ENCODE measurements around the gene CD300LD. TPM values are rescaled to one million over a fixed set of nuclear protein-coding genes. Genes with fewer than 3 reads are reported as not detected.

Gene CD300LD
- total RNA-seq: not detected in 2 replicates

GRCh38 chr17:74592087-74592990 is at the start of gene CD300LD:
TSS of gene CD300LD (minus strand) at chr17:74592283. CDS start at chr17:74592202, 81 bp downstream.

GRCh38 chr17:74623693-74624093 is 31.6 kb upstream of the CD300LD start, which contains the start of gene CD300E:
TSS of gene CD300E (minus strand) at chr17:74623738. CDS start at chr17:74623621, 117 bp downstream.

GRCh38 chr17:74567397-74567796 is 24.7 kb downstream of the CD300LD start, which contains the start of gene CD300H:
TSS of gene CD300H (minus strand) at chr17:74567509.

GRCh38 chr17:74545843-74546230 is 46.2 kb downstream of the CD300LD start, which contains the start of gene CD300C:
TSS of gene CD300C (minus strand) at chr17:74546115. CDS start at chr17:74545782, 333 bp downstream.

GRCh38 chr17:74531231-74531761 is 60.8 kb downstream of the CD300LD start, which contains the start of gene CD300LB:
TSS of gene CD300LB (minus strand) at chr17:74531475. CDS start at chr17:74531350, 125 bp downstream.

Other genes with a start within 250 kb of the CD300LD start
- not detected in 2 replicates for gene BTBD17, start 230.4 kb downstream of the CD300LD start, total RNA-seq
- not detected in 2 replicates for gene GPR142, start 224.8 kb downstream of the CD300LD start, total RNA-seq
- 0.33 and 0.67 TPM in 2 replicates for gene GPRC5C, start 160.2 kb downstream of the CD300LD start, total RNA-seq
- not detected in 2 replicates for gene CD300A, start 125.6 kb downstream of the CD300LD start, total RNA-seq
- not detected in 2 replicates for gene CD300LB, start 60.8 kb downstream of the CD300LD start, total RNA-seq
- not detected in 2 replicates for gene CD300C, start 46.2 kb downstream of the CD300LD start, total RNA-seq
- gene CD300H, start 24.8 kb downstream of the CD300LD start, total RNA-seq: not detected in 2 replicates
- gene CD300E, start 31.5 kb upstream of the CD300LD start, total RNA-seq: not detected in 2 replicates
- gene CD300LF, start 120.6 kb upstream of the CD300LD start, total RNA-seq: not detected in 2 replicates
- gene RAB37, start 145.0 kb upstream of the CD300LD start, total RNA-seq: 0.33 and 0.67 TPM in 2 replicates
- gene NHERF1, start 156.3 kb upstream of the CD300LD start, total RNA-seq: 13.7 and 17.0 TPM in 2 replicates
- 33.3 and 34.8 TPM in 2 replicates for gene NAT9, start 184.1 kb upstream of the CD300LD start, total RNA-seq

Data from vein endothelial cell (primary cell).